HEK293 (cell line): ENCODE measurements around the gene RASSF3.

Experiments
- CTCF ChIA-PET: fragments of 350-600 bp; formaldehyde crosslinking; extraction: SDS; loops from one replicate; lab custom pipeline; 2021; ENCODE audit warnings: antibody characterized with exemption; lab: Yijun Ruan, JAX
- POLR2A ChIA-PET: fragments of 300-600 bp; formaldehyde crosslinking; extraction: SDS; loops from one replicate; lab custom pipeline; 2020; ENCODE audit warnings: antibody characterized with exemption, inconsistent platforms; lab: Yijun Ruan, JAX
- H3K27ac ChIP-seq: fragments of 200-500 bp; sonication (Bioruptor generic); 2 replicates; pipeline ENCODE4 v1.5.1; 2014; ENCODE audit warnings: low read depth, low read length, control low read depth, inconsistent platforms; ENCODE audit errors: extremely low read depth
- H3K36me3 ChIP-seq, 2 experiments: fragments of 200-500 bp in 1 of 2; sonication (Bioruptor generic) in 1 of 2; 1 replicate in 1 of 2; 2 replicates in 1 of 2; pipeline ENCODE4 v1.5.1; 2014 to 2017; ENCODE audit warnings: inconsistent platforms in 2 of 2, low read length in 2 of 2; ENCODE audit not compliant: control insufficient read depth in 2 of 2, insufficient read depth in 1 of 2
- H3K4me1 ChIP-seq: fragments of 200-500 bp; sonication (Bioruptor generic); 2 replicates; pipeline ENCODE4 v1.5.1; 2014; ENCODE audit warnings: mild to moderate bottlenecking, low read length, inconsistent platforms; ENCODE audit not compliant: control insufficient read depth, insufficient read depth
- H3K4me3 ChIP-seq: 2 replicates; pipeline ENCODE4 v1.5.1; 2011; ENCODE audit warnings: low read depth, mild to moderate bottlenecking, control low read depth, low read length, moderate library complexity
- H3K9me3 ChIP-seq: fragments of 200-500 bp; sonication (Bioruptor generic); 2 replicates; pipeline ENCODE4 v1.5.1; 2014; ENCODE audit warnings: low read depth, low read length, inconsistent platforms; ENCODE audit not compliant: control insufficient read depth, insufficient read depth
- ATF2 ChIP-seq: fragments of 450-650 bp; formaldehyde crosslinking; IDR thresholded peaks from 2 replicates; pipeline ENCODE4 v1.5.1; 2016; ENCODE audit warnings: missing biosample characterization, missing genetic modification characterization, low read depth
- GLI2 ChIP-seq: fragments of 450-650 bp; formaldehyde crosslinking; IDR thresholded peaks from 2 replicates; pipeline ENCODE4; 2017; ENCODE audit warnings: missing biosample characterization, missing genetic modification characterization, low read depth, borderline replicate concordance
- HOXA7 ChIP-seq: sonication (generic); formaldehyde crosslinking; IDR thresholded peaks from 2 replicates; pipeline ENCODE4 v1.8.1; 2022; ENCODE audit warnings: missing genetic modification reagents, borderline replicate concordance
- PRDM2 ChIP-seq: fragments of 450-650 bp; formaldehyde crosslinking; IDR thresholded peaks from 2 replicates; pipeline ENCODE4 v1.5.1; 2016; ENCODE audit warnings: missing biosample characterization, missing genetic modification characterization, borderline replicate concordance
- SP2 ChIP-seq: fragments of 450-650 bp; formaldehyde crosslinking; IDR thresholded peaks from 2 replicates; pipeline ENCODE4 v1.5.1; 2016; ENCODE audit warnings: missing biosample characterization, missing genetic modification characterization
- ZBTB10 ChIP-seq: fragments of 450-650 bp; formaldehyde crosslinking; IDR thresholded peaks from 2 replicates; pipeline ENCODE4 v1.5.1; 2016; ENCODE audit warnings: missing biosample characterization, missing genetic modification characterization
- ZBTB17 ChIP-seq: fragments of 450-650 bp; formaldehyde crosslinking; IDR thresholded peaks from 2 replicates; pipeline ENCODE4 v1.5.1; 2016; ENCODE audit warnings: missing biosample characterization, missing genetic modification characterization
- ZBTB44 ChIP-seq: fragments of 450-650 bp; IDR thresholded peaks from 2 replicates; pipeline ENCODE4 v1.5.1; 2018; ENCODE audit warnings: missing biosample characterization, mild to moderate bottlenecking, missing genetic modification characterization
- ZBTB48 ChIP-seq: fragments of 450-650 bp; formaldehyde crosslinking; IDR thresholded peaks from 2 replicates; pipeline ENCODE4 v1.5.1; 2016; ENCODE audit warnings: missing biosample characterization, missing genetic modification characterization
- ZBTB8A ChIP-seq: fragments of 450-650 bp; formaldehyde crosslinking; IDR thresholded peaks from 2 replicates; pipeline ENCODE4 v1.5.1; 2016; ENCODE audit warnings: missing biosample characterization, missing genetic modification characterization
- ZNF155 ChIP-seq: fragments of 450-650 bp; formaldehyde crosslinking; IDR thresholded peaks from 2 replicates; pipeline ENCODE4 v1.5.1; 2016; ENCODE audit warnings: missing biosample characterization, missing genetic modification characterization
- ZNF23 ChIP-seq: fragments of 450-650 bp; formaldehyde crosslinking; IDR thresholded peaks from 2 replicates; pipeline ENCODE4 v1.5.1; 2016; ENCODE audit warnings: missing biosample characterization, missing genetic modification characterization, borderline replicate concordance
- ZNF26 ChIP-seq: fragments of 450-650 bp; formaldehyde crosslinking; IDR thresholded peaks from 2 replicates; pipeline ENCODE4 v1.5.1; 2016; ENCODE audit warnings: missing biosample characterization, missing genetic modification characterization
- ZNF292 ChIP-seq: fragments of 450-650 bp; formaldehyde crosslinking; IDR thresholded peaks from 2 replicates; pipeline ENCODE4 v1.5.1; 2016; ENCODE audit warnings: low read depth, missing biosample characterization, missing genetic modification characterization, borderline replicate concordance
- ZNF366 ChIP-seq: fragments of 450-650 bp; formaldehyde crosslinking; conservative IDR thresholded peaks from 2 replicates; pipeline ENCODE4 v1.5.1; 2016; ENCODE audit warnings: missing biosample characterization, missing genetic modification characterization
- ZNF391 ChIP-seq: fragments of 450-650 bp; formaldehyde crosslinking; IDR thresholded peaks from 2 replicates; pipeline ENCODE4 v1.5.1; 2016; ENCODE audit warnings: low read depth, missing biosample characterization, missing genetic modification characterization, borderline replicate concordance
- ZNF600 ChIP-seq: fragments of 450-650 bp; formaldehyde crosslinking; IDR thresholded peaks from 2 replicates; pipeline ENCODE4 v1.5.1; 2016; ENCODE audit warnings: missing biosample characterization, missing genetic modification characterization
- ZNF670 ChIP-seq: fragments of 450-650 bp; formaldehyde crosslinking; IDR thresholded peaks from 2 replicates; pipeline ENCODE4 v1.5.1; 2016; ENCODE audit warnings: missing biosample characterization, missing genetic modification characterization, low read depth
- ZNF791 ChIP-seq: fragments of 450-650 bp; formaldehyde crosslinking; IDR thresholded peaks from 2 replicates; pipeline ENCODE4 v1.5.1; 2016; ENCODE audit warnings: missing biosample characterization, missing genetic modification characterization
- ZNF830 ChIP-seq: fragments of 450-650 bp; IDR thresholded peaks from 2 replicates; pipeline ENCODE4 v1.5.0; 2018; ENCODE audit warnings: missing biosample characterization, missing genetic modification characterization, low read depth, mild to moderate bottlenecking, moderate library complexity

Gene RASSF3

GRCh38 chr12:64685605-64686004 lies 75.3 kb downstream of the RASSF3 start:
- POLR2A ChIA-PET: no interaction called here
- H3K27ac ChIP-seq: no peak overlapping the region
- TF ChIP-seq ZNF791 (tag by site-specific recombination): no peak
- TF ChIP-seq ZBTB17 (tag by site-specific recombination): no peak
- TF ChIP-seq SP2 (tag by site-specific recombination): no peak
- no peak for TF ChIP-seq ZNF366
- TF ChIP-seq ZNF600: no peak
- no peak for TF ChIP-seq ZNF391 (tag by site-specific recombination)
- no peak for TF ChIP-seq HOXA7 (CRISPR knock-in tag)
- no peak for TF ChIP-seq PRDM2
- TF ChIP-seq ZNF23 (tag by site-specific recombination): no peak
- no peak for TF ChIP-seq ZBTB10 (tag by site-specific recombination)
- no peak for TF ChIP-seq ZNF155 (tag by site-specific recombination)
- TF ChIP-seq, all 188 proteins: peak for 0
- Histone ChIP-seq H3K9me3 (no peaks in the 10 kb centered on the region), H3K4me1 (peaks cover 15% of the 10 kb centered on the region), H3K4me3 (no peak overlapping the region), H3K36me3 (peaks cover 6 to 19% of the 10 kb centered on the region in 2 experiments; a peak in 2 of 3 replicates)
- CTCF ChIA-PET: interaction anchor here (1.0 kb wide), 1 partner anchor 135 kb away, joined by 5 read pairs; no protein-coding TSS in a partner anchor

GRCh38 chr12:64687816-64688215 lies 77.5 kb downstream of the RASSF3 start:
- Histone ChIP-seq H3K27ac (no peak overlapping the region), H3K4me3 (no peak overlapping the region), H3K4me1 (peaks cover 21% of the 10 kb centered on the region), H3K36me3 (peaks cover 6 to 19% of the 10 kb centered on the region in 2 experiments; a peak in 2 of 3 replicates), H3K9me3 (no peaks in the 10 kb centered on the region)
- TF ChIP-seq ZNF292 (tag by site-specific recombination): no peak
- TF ChIP-seq ZNF26: no peak
- TF ChIP-seq GLI2 (tag by site-specific recombination): no peak
- TF ChIP-seq ZNF670 (tag by site-specific recombination): no peak
- no peak for TF ChIP-seq ZNF830 (tag by site-specific recombination)
- TF ChIP-seq ATF2: no peak
- TF ChIP-seq ZBTB17 (tag by site-specific recombination): no peak
- TF ChIP-seq ZBTB8A (tag by site-specific recombination): no peak
- no peak for TF ChIP-seq ZBTB48 (tag by site-specific recombination)
- no peak for TF ChIP-seq ZBTB44 (tag by site-specific recombination)
- CTCF ChIA-PET: interaction anchor here (1.2 to 17.9 kb wide), 2 partner anchors 10 to 138 kb away, joined by 4 to 219 read pairs; no protein-coding TSS in a partner anchor
- POLR2A ChIA-PET: no interaction called here
